HCT116 (cell line): ENCODE data around the gene TOR4A. TPM values are rescaled to one million over a fixed set of nuclear protein-coding genes. Genes with fewer than 3 reads are reported as not detected.
A peak's percentile ranks its signal among the peaks of the same experiment; 100 is the strongest.

Source experiments
- ATAC-seq: fragments of 200-7000 bp; cut with Tn5 transposase; 2 replicates; pipeline ENCODE4 v1.9.1; 2020; ENCODE audit warnings: mild to moderate bottlenecking, moderate library complexity
- BruUV-seq: library from RNA; stranded (reverse); fragments of 400-500 nt; replicated peaks from 2 replicates; lab custom pipeline; 2021; lab: Mats Ljungman, UMichigan
- CTCF ChIA-PET: fragments of 300-600 bp; sonication (Branson Sonifier 250); formaldehyde crosslinking; loops from one replicate; lab custom pipeline; 2021; ENCODE audit warnings: antibody characterized with exemption; lab: Charles Lee
- POLR2A ChIA-PET: fragments of 300-600, 350-600 bp; sonication (Branson Sonifier 250); formaldehyde crosslinking; loops from one replicate; lab custom pipeline; 2021; ENCODE audit warnings: antibody characterized with exemption; lab: Charles Lee
- RAD21 ChIA-PET, 2 experiments: fragments of 300-600 bp; sonication (Branson Sonifier 250); formaldehyde crosslinking; loops; one replicate each; lab custom pipeline; 2023; ENCODE audit warnings: low total read pairs in 2 of 2; ENCODE audit not compliant: uncharacterized antibody in 2 of 2, unreplicated experiment in 2 of 2, low non-redundant PET in 1 of 2; lab: Charles Lee
- DNase-seq: peaks from one replicate; pipeline ENCODE4 v3.0.0-alpha.2; 2010; ENCODE audit warnings: low read depth, low spot score
- H2AFZ ChIP-seq: fragments of 200-600 bp; shearing (Covaris generic), sonication (generic); 2 replicates; pipeline ENCODE4 v1.6.1; 2017; ENCODE audit warnings: low read depth, mixed run types, mixed read lengths, antibody characterized with exemption, low read length; ENCODE audit not compliant: poor library complexity, severe bottlenecking
- H3K27ac ChIP-seq: 2 replicates; pipeline ENCODE4 v1.5.1; 2012; ENCODE audit warnings: low read depth, low read length
- H3K27me3 ChIP-seq: fragments of 200-600 bp; sonication (generic); 2 replicates; pipeline ENCODE4 v1.6.1; 2016; ENCODE audit warnings: mixed run types, low read length, mixed read lengths; ENCODE audit not compliant: insufficient read depth
- H3K36me3 ChIP-seq, 2 experiments: fragments of 200-500 bp in 1 of 2; fragments of 200-600 bp in 1 of 2; sonication (Bioruptor generic) in 1 of 2; sonication (generic) in 1 of 2; 2 replicates each; pipeline versions ENCODE4 v1.5.1 to v1.6.1; 2014 to 2016; ENCODE audit warnings: low read length in 2 of 2, inconsistent platforms in 1 of 2, mixed read lengths in 1 of 2, mixed run types in 1 of 2; ENCODE audit not compliant: insufficient read depth in 2 of 2, control insufficient read depth in 1 of 2
- H3K4me1 ChIP-seq, 2 experiments: fragments of 200-600 bp in 1 of 2; sonication (generic) in 1 of 2; 2 replicates each; pipeline versions ENCODE4 v1.5.1 to v1.6.1; 2012 to 2017; ENCODE audit warnings: low read length in 2 of 2, inconsistent platforms in 1 of 2, mild to moderate bottlenecking in 1 of 2, mixed read lengths in 1 of 2, mixed run types in 1 of 2, moderate library complexity in 1 of 2; ENCODE audit not compliant: insufficient read depth in 2 of 2, control insufficient read depth in 1 of 2
- H3K4me2 ChIP-seq: fragments of 200-600 bp; sonication (generic); 2 replicates; pipeline ENCODE4 v1.6.1; 2017; ENCODE audit warnings: mixed run types, low read length, mixed read lengths
- H3K4me3 ChIP-seq, 2 experiments: fragments of 200-600 bp in 1 of 2; sonication (generic) in 1 of 2; replicated peaks in 1 of 2; 2 replicates each; pipeline ENCODE4 v1.5.1; 2011 to 2016; ENCODE audit warnings: low read length in 2 of 2, control low read depth in 1 of 2, low read depth in 1 of 2, mild to moderate bottlenecking in 1 of 2, mixed read lengths in 1 of 2, mixed run types in 1 of 2
- H3K79me2 ChIP-seq: fragments of 200-600 bp; sonication (generic); 2 replicates; pipeline ENCODE4 v1.6.1; 2017; ENCODE audit warnings: mild to moderate bottlenecking, mixed run types, low read length, moderate library complexity, mixed read lengths; ENCODE audit not compliant: insufficient read depth
- H3K9ac ChIP-seq: fragments of 200-600 bp; sonication (generic); 2 replicates; pipeline ENCODE4 v1.6.1; 2016; ENCODE audit warnings: low read length, mixed read lengths
- H3K9me2 ChIP-seq: fragments of 200-600 bp; sonication (generic), shearing (Covaris generic); 2 replicates; pipeline ENCODE4 v1.6.1; 2017; ENCODE audit warnings: mixed run types, mild to moderate bottlenecking, moderate library complexity; ENCODE audit not compliant: insufficient read depth
- H3K9me3 ChIP-seq, 2 experiments: fragments of 200-500 bp in 1 of 2; fragments of 200-600 bp in 1 of 2; sonication (Bioruptor generic) in 1 of 2; sonication (generic) in 1 of 2; 2 replicates each; pipeline ENCODE4 v1.6.1; 2014 to 2017; ENCODE audit warnings: low read length in 2 of 2, mixed read lengths in 2 of 2, inconsistent platforms in 1 of 2, low read depth in 1 of 2, mild to moderate bottlenecking in 1 of 2, mixed run types in 1 of 2, moderate library complexity in 1 of 2; ENCODE audit not compliant: control insufficient read depth in 1 of 2, insufficient read depth in 1 of 2
- H4K20me1 ChIP-seq: fragments of 200-600 bp; sonication (generic), shearing (Covaris generic); 2 replicates; pipeline ENCODE4 v1.6.1; 2017; ENCODE audit warnings: mixed run types, mild to moderate bottlenecking, moderate library complexity; ENCODE audit not compliant: insufficient read depth
- CEBPB ChIP-seq: IDR thresholded peaks from 2 replicates; pipeline ENCODE4 v1.6.1; 2012; ENCODE audit warnings: low read depth
- EZH2phosphoT487 ChIP-seq: fragments of 200-600 bp; IDR thresholded peaks from 2 replicates; pipeline ENCODE4 v1.6.1; 2018; ENCODE audit warnings: antibody characterized with exemption, borderline replicate concordance
- FOSL1 ChIP-seq: IDR thresholded peaks from 2 replicates; pipeline ENCODE4 v1.6.1; 2012; ENCODE audit warnings: low read depth
- POLR2AphosphoS5 ChIP-seq: IDR thresholded peaks from 2 replicates; pipeline ENCODE4 v1.6.1; 2011; ENCODE audit warnings: mild to moderate bottlenecking, low read depth, low read length, moderate library complexity
- SP1 ChIP-seq: IDR thresholded peaks from 2 replicates; pipeline ENCODE4 v1.6.1; 2012; ENCODE audit warnings: low read depth
- SRF ChIP-seq: IDR thresholded peaks from 2 replicates; pipeline ENCODE4 v1.6.1; 2012; ENCODE audit warnings: low read depth
- TCF7L2 ChIP-seq: IDR thresholded peaks from 2 replicates; pipeline ENCODE4 v1.7.0; 2011; ENCODE audit warnings: borderline replicate concordance, inconsistent platforms; ENCODE audit not compliant: insufficient read depth, insufficient read length; ENCODE audit errors: extremely low read depth
- intact Hi-C: fragments of 100-400 bp; cut with micrococcal nuclease; formaldehyde crosslinking; loops from 2 replicates; pipeline ENCODE4 v1.10.0; 2022
- total RNA-seq: library from RNA; stranded (reverse); gene quantifications from one replicate; pipeline ENCODE4 v1.2.1, GENCODE V29; 2021; ENCODE audit not compliant: unreplicated experiment
- TF ChIP-seq, protein P1 (sequence below): IDR thresholded peaks from 2 replicates; pipeline ENCODE4 v1.6.1; 2011; ENCODE audit warnings: mild to moderate bottlenecking, low read length, moderate library complexity; ENCODE audit not compliant: insufficient replicate concordance; ENCODE audit errors: extremely low read depth
- TF ChIP-seq, protein P2 (sequence below): IDR thresholded peaks from 2 replicates; pipeline ENCODE4 v1.6.1; 2012

TOR4A gene
- total RNA-seq, 1 experiment from 2014 or later, result 34.0 TPM

DNA sequence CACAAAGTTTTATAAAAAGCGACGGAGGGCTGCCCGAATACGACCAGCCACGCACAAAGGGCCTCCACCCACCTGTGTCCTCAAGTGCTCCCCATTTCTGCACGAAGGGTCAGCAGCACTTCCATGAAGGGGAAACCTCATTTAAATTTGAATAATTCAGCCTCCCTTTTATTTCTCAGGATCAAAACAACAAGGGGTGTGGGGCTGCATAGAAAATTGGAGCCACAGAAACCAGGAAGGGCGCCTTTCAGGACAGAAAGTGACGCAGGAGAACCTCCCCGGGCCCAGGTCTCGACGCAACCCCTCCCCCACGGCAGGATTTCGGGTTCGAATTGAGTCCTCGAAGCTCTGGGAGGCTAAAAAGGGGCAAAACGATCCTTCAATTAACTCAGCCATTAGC, 22.4 kb downstream of the TOR4A start:
- CTCF ChIA-PET, result no interaction called here
- H3K79me2 ChIP-seq, result peaks cover 17% of the 10 kb centered on the region
- H2AFZ ChIP-seq, result no peak overlapping the region
- no peaks in the 10 kb centered on the region for H3K27me3 ChIP-seq
- TF ChIP-seq, protein P1, sequence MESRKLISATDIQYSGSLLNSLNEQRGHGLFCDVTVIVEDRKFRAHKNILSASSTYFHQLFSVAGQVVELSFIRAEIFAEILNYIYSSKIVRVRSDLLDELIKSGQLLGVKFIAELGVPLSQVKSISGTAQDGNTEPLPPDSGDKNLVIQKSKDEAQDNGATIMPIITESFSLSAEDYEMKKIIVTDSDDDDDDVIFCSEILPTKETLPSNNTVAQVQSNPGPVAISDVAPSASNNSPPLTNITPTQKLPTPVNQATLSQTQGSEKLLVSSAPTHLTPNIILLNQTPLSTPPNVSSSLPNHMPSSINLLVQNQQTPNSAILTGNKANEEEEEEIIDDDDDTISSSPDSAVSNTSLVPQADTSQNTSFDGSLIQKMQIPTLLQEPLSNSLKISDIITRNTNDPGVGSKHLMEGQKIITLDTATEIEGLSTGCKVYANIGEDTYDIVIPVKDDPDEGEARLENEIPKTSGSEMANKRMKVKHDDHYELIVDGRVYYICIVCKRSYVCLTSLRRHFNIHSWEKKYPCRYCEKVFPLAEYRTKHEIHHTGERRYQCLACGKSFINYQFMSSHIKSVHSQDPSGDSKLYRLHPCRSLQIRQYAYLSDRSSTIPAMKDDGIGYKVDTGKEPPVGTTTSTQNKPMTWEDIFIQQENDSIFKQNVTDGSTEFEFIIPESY, result no peak
- no peak for TF ChIP-seq CEBPB
- H4K20me1 ChIP-seq, result peaks cover 2% of the 10 kb centered on the region; the same call in 1 of the 2 replicates
- ATAC-seq (no peak), DNase-seq (no peak)
- peak overlapping the region; percentile 97; the same call in 1 of the 2 replicates for H3K4me2 ChIP-seq
- no peak overlapping the region; a peak in 1 of 4 replicates for H3K4me3 ChIP-seq
- H3K4me1 ChIP-seq, result peaks cover 32 to 67% of the 10 kb centered on the region in 2 experiments
- TSS peak; percentile 92 for BruUV-seq
- intact Hi-C loops, result loop anchor here (2.0 kb wide), 1 partner anchor 107 kb away; no protein-coding TSS in a partner anchor
- no peak overlapping the region for H3K27ac ChIP-seq
- RAD21 ChIA-PET, result no interaction called here
- no peak overlapping the region for H3K9ac ChIP-seq
- POLR2A ChIA-PET, result no interaction called here
- H3K36me3 ChIP-seq, result no peaks in the 10 kb centered on the region
- H3K9me3 ChIP-seq, result no peaks in the 10 kb centered on the region
- no peaks in the 10 kb centered on the region for H3K9me2 ChIP-seq

DNA sequence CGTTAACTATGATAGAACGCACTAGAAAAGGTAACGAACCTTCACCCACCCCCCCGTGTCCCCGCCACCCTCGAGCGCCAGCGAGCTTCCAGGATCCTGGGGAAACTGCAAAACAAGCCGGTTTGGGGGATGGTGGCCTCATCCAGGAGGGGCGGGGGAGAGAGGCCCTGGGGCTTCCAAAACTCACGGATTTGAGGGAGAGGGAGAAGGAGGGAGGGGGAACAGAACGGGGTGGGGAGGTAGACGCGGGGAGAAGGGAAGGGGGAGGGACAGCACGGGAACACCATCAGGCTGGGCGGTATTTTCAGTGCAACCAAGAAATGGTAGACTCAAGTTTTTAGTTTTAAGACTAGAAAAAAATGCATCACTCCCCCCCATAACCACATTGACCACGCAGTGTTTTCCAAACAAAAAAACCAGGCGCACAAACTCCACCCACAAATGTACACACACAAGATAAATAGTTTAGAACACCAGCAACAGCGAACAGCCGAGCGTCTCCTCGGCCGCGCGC, 23.1 kb downstream of the TOR4A start:
- BruUV-seq, result no TSS peak
- ChIA-PET POLR2A (interaction anchor here (2.1 kb wide), 1 partner anchor 11 kb away, joined by 24 read pairs; no protein-coding TSS in a partner anchor), RAD21 (no interaction called here), CTCF (interaction anchor here (1.0 to 2.1 kb wide), 4 partner anchors 10 to 225 kb away, joined by 3 to 9 read pairs (median 4); no protein-coding TSS in a partner anchor)
- Histone ChIP-seq H3K9me2 (no peaks in the 10 kb centered on the region), H3K9ac (peak overlapping the region; percentile 73), H3K27me3 (no peaks in the 10 kb centered on the region), H3K4me2 (peak overlapping the region; percentile 97), H3K79me2 (peaks cover 17% of the 10 kb centered on the region), H4K20me1 (peaks cover 2% of the 10 kb centered on the region; the same call in 1 of the 2 replicates), H2AFZ (no peak overlapping the region), H3K36me3 (no peaks in the 10 kb centered on the region), H3K4me1 (peaks cover 30 to 70% of the 10 kb centered on the region in 2 experiments), H3K4me3 (peak overlapping the region; percentile 51 to 69), H3K9me3 (no peaks in the 10 kb centered on the region), H3K27ac (peak overlapping the region; percentile 78)
- ATAC-seq (no peak; the same call in 1 of the 2 replicates), DNase-seq (no peak)
- TF ChIP-seq POLR2AphosphoS5, result no peak
- TF ChIP-seq FOSL1, result no peak
- TF ChIP-seq, protein P2, sequence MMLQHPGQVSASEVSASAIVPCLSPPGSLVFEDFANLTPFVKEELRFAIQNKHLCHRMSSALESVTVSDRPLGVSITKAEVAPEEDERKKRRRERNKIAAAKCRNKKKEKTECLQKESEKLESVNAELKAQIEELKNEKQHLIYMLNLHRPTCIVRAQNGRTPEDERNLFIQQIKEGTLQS, result no peak
- no peak for TF ChIP-seq SRF
- no peak for TF ChIP-seq TCF7L2
- TF ChIP-seq EZH2phosphoT487, result no peak
- TF ChIP-seq SP1, result no peak
- intact Hi-C loops, result loop anchor here (2.0 kb wide), 1 partner anchor 106 kb away; no protein-coding TSS in a partner anchor
